Effector memory CD4-positive, alpha-beta T cell (primary cell): ENCODE measurements around the gene KRTAP5-10.
"Not testable (repeated sequence)": the region's sequence is repeated elsewhere in the genome, so short reads cannot be mapped to it uniquely, and the experiment has no call there.

ENCODE experiments used
- DNase-seq, 3 donors: peaks; one replicate each; pipeline ENCODE4 v3.0.0-alpha.2; 2020
- H3K27ac ChIP-seq: 2 replicates; pipeline ENCODE4 v1.7.0; 2013; ENCODE audit warnings: mild to moderate bottlenecking, low read length, moderate library complexity; ENCODE audit not compliant: insufficient read depth, poor library complexity, severe bottlenecking
- H3K27me3 ChIP-seq: replicated peaks from 2 replicates; pipeline ENCODE4 v1.7.0; 2013; ENCODE audit warnings: mild to moderate bottlenecking, low read length; ENCODE audit not compliant: insufficient read depth, control insufficient read depth, poor library complexity, severe bottlenecking
- H3K36me3 ChIP-seq: 2 replicates; pipeline ENCODE4 v1.7.0; 2013; ENCODE audit warnings: mild to moderate bottlenecking, low read length, moderate library complexity; ENCODE audit not compliant: control insufficient read depth, insufficient read depth
- H3K4me1 ChIP-seq: 2 replicates; pipeline ENCODE4 v1.7.0; 2013; ENCODE audit warnings: low read length, mild to moderate bottlenecking; ENCODE audit not compliant: control insufficient read depth, insufficient read depth, poor library complexity, severe bottlenecking
- H3K4me3 ChIP-seq: 2 replicates; pipeline ENCODE4 v1.7.0; 2013; ENCODE audit warnings: low read length, low read depth, mild to moderate bottlenecking; ENCODE audit not compliant: insufficient read depth, poor library complexity, severe bottlenecking
- H3K9me3 ChIP-seq: 2 replicates; pipeline ENCODE4 v1.7.0; 2013; ENCODE audit warnings: mild to moderate bottlenecking, low read length, moderate library complexity; ENCODE audit not compliant: control insufficient read depth
- total RNA-seq, 3 donors: gene quantifications; one replicate each; lab custom pipeline; 2026; lab: John Stamatoyannopoulos, UW

KRTAP5-10 gene, protein sequence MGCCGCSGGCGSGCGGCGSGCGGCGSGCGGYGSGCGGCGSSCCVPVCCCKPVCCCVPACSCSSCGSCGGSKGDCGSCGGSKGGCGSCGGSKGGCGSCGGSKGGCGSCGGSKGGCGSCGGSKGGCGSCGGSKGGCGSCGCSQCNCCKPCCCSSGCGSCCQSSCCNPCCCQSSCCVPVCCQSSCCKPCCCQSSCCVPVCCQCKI
- total RNA-seq, result 0 reads per million in 3 donors

DNA sequence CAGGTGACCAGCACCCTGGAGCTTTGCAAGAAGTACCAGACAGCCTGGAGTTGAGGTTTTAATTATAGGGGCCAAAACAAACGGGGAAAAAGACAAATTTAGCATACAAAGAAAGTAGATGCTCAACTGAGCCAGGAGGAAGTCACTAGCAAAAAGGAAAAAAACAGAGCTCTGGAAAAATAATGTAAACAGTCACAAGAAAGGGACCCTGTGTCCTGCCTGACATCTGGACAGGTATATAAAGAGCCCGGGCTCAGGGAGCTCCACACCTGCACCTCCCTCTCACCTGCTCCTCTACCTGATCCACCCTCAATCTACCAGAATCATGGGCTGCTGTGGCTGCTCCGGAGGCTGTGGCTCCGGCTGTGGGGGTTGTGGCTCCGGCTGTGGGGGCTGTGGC lies at the start of gene KRTAP5-10:
KRTAP5-10 (plus strand) TSS at position 301 of the 400 bp plus-strand sequence; CDS start at position 326, 25 bp downstream.
- no peaks in the 10 kb centered on the region for H3K27me3 ChIP-seq
- no peak for DNase-seq
- no peak within 1 kb of the TSS for H3K27ac ChIP-seq
- H3K36me3 ChIP-seq, result no peaks in the 10 kb centered on the region
- no peaks in the 10 kb centered on the region for H3K9me3 ChIP-seq
- H3K4me1 ChIP-seq, result no peaks in the 10 kb centered on the region
- no peak within 1 kb of the TSS for H3K4me3 ChIP-seq

DNA sequence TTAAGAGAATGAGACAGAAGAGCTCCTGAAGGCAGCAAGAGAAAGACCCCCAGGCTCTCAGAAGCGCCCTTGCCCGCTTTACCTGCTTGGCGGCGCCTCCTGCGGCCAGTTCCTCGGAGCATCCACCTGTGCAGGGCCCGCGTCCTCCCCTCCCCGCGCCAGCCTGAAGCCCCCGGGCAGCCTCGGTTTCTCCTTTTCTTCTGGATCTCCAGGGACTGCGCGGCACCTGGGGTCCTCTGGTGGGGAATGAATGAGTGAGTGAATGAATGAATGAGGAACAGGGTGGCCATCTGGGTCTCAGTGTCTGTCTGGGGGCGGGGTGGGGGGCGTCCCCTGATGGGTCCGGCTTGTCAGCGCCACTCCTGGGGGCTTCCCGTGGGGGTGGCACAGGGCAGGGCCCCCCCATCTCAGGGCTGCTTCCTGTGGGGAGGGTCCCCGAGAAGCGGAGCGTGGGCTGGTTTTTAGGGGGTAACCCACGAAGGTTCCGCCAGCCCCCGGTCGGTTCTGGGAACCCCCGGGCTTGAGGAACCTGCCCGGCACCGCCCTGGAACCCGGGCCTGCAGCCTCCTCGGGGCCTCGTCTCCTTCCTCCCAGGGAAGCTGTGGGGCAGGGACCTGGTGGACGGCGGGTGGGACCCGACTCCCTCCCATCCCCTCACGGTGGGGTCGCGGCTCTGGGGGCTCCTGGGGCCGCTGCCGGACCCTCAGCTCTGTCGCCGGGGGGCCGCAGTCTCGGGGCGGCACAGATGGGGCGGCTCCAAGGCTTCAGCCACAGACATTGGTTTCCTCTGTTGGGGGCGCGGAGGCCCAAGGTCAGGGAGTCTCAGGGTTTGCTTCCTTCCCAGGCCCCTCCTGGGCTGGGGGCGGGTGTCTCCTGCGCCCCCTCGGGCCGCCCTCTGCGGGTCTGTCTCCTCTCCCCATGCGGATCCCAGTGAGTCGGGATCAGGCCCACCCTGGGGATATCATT lies 46.6 kb upstream of the KRTAP5-10 start:
- Histone ChIP-seq H3K4me1 (no peaks in the 10 kb centered on the region), H3K27ac (no peak overlapping the region), H3K36me3 (no peaks in the 10 kb centered on the region), H3K9me3 (no peaks in the 10 kb centered on the region), H3K4me3 (no peak overlapping the region), H3K27me3 (no peaks in the 10 kb centered on the region)
- DNase-seq, result no peak

DNA sequence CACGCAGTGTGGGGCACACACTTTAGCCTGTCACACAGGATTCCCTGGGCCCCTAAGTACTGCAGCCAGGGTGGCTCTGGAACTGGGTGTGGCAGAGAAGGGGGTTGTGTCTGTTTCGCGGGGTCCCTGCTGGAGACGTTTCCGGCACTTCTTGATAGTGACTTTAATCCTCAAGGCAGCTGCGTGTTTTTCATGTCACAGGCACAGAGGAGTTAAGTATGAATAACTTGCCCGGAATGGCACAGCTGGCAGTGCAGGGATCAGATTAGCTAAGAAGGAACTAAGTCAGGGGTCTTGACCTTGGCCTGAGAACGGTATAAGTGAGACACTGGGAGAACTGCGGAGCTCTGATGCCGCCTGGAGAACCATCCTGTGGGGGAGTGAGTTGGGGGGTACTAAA lies 45.8 kb upstream of the KRTAP5-10 start:
- Histone ChIP-seq H3K36me3 (no peaks in the 10 kb centered on the region), H3K4me3 (no peak overlapping the region), H3K27ac (no peak overlapping the region), H3K4me1 (no peaks in the 10 kb centered on the region), H3K9me3 (no peaks in the 10 kb centered on the region), H3K27me3 (no peaks in the 10 kb centered on the region)
- no peak for DNase-seq

DNA sequence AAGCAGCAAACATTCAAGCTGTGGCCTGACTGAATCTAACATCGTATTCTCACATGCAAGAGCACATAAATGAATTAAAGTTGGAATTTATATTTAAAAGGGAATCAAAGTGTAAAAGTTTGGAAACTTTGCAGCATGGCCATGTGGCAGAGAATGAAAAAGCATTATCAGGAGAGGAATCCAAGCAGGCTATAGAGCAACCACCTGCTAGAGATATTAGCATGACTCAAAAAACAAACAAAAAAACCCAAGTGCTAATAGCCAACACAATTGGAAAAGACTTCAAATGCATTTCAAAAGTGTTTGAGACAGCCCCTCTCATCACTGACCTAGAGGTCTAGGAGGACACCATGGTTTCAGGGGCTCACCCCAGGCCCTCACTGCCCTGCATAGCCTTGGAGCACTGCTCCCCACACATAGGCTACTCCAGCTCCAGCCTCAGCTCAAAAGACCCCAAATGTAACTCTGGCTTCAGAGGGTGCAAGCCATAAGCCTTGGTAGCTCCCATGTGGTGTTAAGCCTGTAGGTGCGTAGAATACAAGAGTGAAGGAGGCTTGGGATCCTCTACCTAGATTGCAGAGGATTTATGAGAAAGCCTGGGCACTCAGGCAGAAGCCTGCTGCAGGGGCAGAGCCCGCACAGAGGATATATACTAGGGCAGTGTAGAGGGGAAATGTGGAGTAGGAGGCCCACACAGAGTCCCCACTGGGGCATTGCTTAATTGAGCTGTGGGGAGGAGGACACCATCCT lies 40.0 kb upstream of the KRTAP5-10 start:
- Histone ChIP-seq H3K4me1 (no peaks in the 10 kb centered on the region), H3K27me3 (no peaks in the 10 kb centered on the region)
- DNase-seq, result no peak

DNA sequence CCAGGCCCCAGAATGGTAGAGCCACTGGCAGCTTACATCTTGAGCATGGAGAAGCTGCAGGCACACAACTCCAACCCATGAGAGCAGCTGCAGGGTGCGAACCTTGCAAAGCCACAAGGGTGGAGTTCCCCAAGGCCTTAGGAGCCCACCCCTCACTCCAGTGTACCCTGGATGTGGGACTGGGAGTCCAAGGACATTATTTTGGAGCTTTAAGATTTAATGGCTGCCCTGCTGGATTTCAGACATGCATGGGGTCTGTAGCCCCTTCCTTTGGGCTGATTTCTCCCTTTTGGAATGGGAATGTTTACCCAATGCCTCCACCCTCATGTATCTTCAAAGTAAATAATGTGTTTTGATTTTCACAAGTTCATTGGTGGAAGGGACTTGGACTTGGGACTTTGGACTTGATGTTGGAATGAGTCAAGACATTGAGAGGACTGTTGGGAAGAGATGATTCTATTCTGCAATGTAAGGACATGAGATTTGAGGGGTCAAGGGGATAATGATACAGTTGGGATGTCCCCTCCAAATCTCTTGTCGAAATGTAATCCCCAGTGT lies 39.3 kb upstream of the KRTAP5-10 start:
- H3K36me3 ChIP-seq, result no peaks in the 10 kb centered on the region
- H3K4me3 ChIP-seq, result no peak overlapping the region
- H3K27me3 ChIP-seq, result no peaks in the 10 kb centered on the region
- no peak for DNase-seq
- H3K9me3 ChIP-seq, result no peaks in the 10 kb centered on the region
- H3K27ac ChIP-seq, result no peak overlapping the region
- no peaks in the 10 kb centered on the region for H3K4me1 ChIP-seq

More for the DNA sequence above, 40.0 kb upstream of the KRTAP5-10 start:
- H3K9me3 ChIP-seq, result no peaks in the 10 kb centered on the region
- H3K36me3 ChIP-seq, result no peaks in the 10 kb centered on the region
- no peak overlapping the region for H3K27ac ChIP-seq
- H3K4me3 ChIP-seq, result no peak overlapping the region

DNA sequence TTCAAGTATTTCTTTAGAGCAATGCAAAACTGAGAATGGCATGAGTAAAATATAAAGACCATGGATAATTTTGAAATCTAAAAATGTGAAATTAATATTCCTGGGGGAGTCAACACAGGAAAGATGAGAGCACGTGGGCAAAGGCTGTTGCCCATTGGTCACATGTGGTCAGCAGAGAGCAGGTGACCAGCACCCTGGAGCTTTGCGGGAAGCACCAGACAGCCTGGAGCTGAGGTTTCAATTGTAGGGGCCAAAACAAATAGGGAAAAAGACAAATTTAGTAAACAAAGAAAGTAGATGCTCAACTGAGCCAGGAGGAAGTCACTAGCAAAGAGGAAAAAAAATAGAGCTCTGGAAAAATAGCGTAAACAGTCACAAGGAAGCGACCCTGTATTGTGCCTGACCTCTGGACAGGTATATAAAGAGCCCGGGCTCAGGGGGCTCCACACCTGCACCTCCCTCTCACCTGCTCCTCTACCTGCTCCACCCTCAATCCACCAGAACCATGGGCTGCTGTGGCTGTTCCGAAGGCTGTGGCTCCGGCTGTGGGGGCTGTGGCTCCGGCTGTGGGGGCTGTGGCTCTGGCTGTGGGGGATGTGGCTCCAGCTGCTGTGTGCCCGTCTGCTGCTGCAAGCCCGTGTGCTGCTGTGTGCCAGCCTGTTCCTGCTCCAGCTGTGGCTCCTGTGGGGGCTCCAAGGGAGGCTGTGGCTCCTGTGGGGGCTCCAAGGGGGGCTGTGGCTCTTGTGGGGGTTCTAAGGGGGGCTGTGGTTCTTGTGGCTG lies 38.4 kb upstream of the KRTAP5-10 start, which contains the start of gene KRTAP5-7:
KRTAP5-7 (plus strand) TSS at position 472 of the 780 bp plus-strand sequence; CDS start at position 506, 34 bp downstream.
- not testable (repeated sequence) for H3K27me3 ChIP-seq, H3K9me3 ChIP-seq, H3K4me3 ChIP-seq, H3K4me1 ChIP-seq, H3K27ac ChIP-seq, H3K36me3 ChIP-seq, DNase-seq

DNA sequence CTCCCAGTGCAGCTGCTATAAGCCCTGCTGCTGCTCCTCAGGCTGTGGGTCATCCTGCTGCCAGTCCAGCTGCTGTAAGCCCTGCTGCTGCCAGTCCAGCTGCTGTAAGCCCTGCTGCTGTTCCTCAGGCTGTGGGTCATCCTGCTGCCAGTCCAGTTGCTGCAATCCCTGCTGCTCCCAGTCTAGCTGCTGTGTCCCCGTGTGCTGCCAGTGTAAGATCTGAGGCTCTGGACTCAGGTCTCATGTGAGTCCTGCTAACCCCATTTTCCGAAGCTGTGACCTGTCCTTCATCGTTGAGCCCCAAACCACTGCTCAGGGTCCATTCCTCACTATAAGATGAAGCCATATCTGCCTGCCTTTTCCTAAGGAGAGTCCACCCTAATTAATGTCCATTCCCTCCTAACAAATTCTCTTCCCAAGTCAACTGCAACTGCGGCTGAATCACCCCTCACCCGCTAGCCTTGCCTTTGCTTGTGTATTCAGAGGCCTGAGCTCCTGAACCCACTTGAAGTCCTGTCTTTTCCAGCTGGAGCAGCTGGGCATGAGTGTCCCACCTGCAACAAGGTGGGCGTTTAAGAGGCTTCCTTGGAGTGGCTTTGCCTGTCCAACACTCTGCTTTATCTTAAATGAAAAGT lies 37.7 kb upstream of the KRTAP5-10 start:
- Histone ChIP-seq H3K36me3 (no peaks in the 10 kb centered on the region), H3K4me3 (no peak overlapping the region), H3K4me1 (no peaks in the 10 kb centered on the region), H3K27ac (no peak overlapping the region), H3K27me3 (no peaks in the 10 kb centered on the region), H3K9me3 (no peaks in the 10 kb centered on the region)
- no peak for DNase-seq

DNA sequence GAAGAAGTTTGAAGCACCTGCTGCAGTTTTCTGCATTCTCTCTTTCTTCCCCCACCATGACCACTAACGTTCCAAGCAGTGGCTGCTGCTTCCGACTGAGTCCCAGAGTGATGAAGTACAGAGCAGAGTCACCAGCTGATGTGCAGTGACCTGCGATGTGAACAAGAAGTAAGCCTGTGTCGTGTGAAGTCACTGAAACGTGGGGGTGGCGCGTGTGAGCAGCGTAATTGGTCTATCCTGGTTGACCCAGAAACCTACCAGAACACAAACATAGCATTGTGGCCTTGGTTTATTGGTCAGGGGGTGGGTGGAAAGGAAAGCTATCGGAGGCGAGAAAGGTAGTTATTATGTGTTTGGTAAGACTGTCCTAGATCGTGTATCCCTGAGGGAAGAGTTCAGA lies 34.8 kb upstream of the KRTAP5-10 start:
- no peaks in the 10 kb centered on the region for H3K4me1 ChIP-seq
- DNase-seq, result no peak
- no peaks in the 10 kb centered on the region for H3K27me3 ChIP-seq

More for the DNA sequence above, 34.8 kb upstream of the KRTAP5-10 start:
- Histone ChIP-seq H3K9me3 (no peaks in the 10 kb centered on the region), H3K36me3 (no peaks in the 10 kb centered on the region), H3K27ac (no peak overlapping the region), H3K4me3 (no peak overlapping the region)
